GM21526 (cell line): ENCODE data around the gene ZDHHC18.
"Not testable (repeated sequence)": the region's sequence is repeated elsewhere in the genome, so short reads cannot be mapped to it uniquely, and the experiment has no call there.

ENCODE experiments used
- ATAC-seq: cut with Tn5 transposase; IDR thresholded peaks from one replicate; pipeline ENCODE4 v1.9.1; 2021; ENCODE audit warnings: moderate library complexity; ENCODE audit not compliant: unreplicated experiment, low FRiP score

The ZDHHC18 gene

DNA sequence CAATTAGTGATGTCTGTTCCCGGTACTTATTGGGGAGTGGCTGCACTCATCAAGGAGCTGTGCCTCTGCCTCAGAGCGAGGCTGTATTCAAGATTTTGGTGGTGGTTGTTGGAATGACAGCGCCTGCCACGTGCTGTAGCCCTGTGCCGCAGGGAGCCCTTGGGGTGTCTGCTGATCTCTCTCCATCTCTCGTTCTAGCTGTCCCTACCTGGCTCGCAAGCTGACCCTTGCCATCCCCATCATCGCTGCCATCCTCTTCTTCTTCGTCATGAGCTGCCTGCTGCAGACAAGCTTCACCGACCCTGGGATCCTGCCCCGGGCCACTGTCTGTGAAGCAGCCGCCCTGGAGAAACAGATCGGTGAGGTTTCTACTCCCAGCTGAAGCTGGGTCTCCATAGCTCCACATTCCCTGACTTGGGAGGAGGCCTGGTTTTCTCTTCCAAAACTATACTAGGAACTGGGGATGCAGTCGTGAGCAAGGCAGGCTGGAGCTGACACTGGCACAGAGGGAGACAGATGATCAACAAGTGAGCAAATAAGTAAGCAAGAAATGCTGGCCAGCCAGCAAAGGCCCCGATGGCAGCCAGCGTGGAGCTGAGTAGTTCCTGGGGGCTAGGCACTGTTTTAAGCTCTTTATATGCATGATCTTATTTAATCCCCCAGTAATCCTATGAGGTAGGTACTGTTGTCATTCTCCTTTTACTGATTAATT, 5.9 kb downstream of the ZDHHC18 start:
- no peak for ATAC-seq

DNA sequence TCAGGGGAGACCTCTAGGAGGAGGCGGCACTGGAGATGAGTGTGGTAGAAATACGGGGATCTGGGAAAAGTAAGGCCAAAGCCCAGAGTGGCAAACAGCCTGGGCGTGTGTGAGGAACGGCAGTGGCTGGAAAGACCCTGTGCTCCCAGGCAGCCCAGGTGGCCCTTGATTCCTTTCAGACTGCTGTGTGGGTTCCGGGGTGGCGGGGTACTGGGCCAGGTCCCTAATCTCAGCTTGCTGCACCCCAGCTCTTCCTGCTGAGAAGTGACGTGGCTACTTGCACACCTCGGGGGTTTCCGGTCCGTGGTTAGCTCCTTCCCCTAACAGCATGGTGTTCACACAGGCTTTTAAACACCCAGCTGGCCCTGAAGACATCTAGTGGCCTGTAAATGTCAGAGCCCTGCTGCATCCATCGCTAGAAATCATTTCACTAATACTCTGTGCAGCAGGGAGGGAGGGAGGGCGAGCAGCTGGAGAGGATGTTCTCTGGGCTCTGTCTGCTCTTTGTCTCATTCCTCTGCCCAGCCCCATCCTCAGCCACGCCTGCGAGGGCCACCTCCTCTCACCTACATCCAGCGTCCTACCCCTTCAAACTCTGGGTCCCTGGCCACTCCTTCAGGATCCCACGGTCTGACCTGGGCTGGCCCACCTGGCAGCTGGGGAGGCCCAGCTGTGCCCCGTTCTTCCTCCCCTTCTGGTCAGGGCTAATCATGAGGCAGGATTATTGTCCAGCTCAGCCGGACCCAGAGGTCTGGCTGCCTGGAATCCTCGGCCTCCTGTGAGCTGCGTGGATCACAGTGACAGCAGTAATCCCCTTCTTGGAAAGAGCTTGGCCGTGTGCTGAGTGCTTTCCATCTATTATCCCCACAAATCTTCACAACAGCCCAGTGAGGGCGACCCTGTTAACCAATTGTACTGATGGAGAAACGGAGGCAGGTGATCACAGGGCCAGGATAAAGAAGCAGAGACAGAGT, 7.2 kb downstream of the ZDHHC18 start:
- peak; percentile 55 for ATAC-seq

DNA sequence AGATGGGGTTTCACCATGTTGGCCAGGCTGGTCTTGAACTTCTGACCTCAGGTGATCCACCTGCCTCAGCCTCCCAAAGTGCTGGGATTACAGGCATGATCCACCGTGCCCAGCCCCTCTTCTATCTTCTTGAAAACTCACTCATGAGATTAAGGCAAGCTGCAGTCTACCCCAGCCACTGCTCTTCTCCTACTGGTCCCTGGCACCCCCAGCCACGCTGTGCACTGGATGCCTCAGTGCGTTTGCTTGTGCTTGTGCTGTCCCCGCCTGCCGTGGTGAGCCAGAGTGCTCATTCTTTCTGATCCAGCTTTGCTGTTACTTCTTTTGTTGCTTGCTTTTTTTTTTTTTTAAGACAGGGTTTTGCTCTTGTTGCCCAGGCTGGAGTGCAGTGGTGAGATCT, 11.2 kb downstream of the ZDHHC18 start:
- ATAC-seq = not testable (repeated sequence)

DNA sequence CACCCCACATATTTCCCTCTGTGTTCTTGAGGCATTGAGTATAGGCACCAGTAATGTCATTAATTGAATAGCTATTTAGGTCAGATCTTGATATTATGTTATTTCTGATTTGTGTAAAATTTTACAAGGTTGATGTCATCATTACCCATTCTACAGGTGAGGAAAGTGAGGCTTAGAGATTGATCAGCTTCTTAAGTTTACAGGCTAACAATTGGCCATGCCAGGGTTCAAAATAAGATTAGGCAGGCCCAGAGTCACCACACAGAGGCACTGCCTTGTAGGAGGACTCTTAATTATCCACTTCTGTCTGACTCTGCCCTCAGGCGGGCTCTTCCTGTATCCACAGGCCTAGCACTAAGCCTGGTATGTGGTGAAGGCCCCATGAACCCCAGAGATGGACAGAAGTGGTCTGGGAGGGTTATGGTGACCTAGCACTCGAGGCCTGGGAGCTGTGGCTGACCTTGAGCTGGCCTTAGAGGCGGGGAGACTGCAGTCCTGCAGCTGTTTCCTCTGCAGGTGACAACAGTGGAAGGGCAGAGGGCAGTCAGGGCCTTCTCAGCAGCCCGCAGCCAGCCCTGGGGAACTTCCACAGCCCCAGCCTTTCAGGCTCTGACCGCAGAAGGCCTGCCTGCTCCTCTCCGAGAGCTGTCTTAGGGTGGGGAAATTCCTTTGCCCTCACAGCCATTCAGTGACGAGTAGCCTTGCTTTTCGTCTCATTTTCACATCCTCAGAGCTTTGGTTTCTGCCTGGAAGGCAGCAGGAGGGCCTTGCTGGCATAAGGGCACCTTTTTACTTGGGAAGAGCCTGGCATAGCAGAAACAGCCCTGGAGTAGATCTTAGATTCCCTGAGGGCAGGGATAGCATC, 12.2 kb downstream of the ZDHHC18 start:
- no peak for ATAC-seq

DNA sequence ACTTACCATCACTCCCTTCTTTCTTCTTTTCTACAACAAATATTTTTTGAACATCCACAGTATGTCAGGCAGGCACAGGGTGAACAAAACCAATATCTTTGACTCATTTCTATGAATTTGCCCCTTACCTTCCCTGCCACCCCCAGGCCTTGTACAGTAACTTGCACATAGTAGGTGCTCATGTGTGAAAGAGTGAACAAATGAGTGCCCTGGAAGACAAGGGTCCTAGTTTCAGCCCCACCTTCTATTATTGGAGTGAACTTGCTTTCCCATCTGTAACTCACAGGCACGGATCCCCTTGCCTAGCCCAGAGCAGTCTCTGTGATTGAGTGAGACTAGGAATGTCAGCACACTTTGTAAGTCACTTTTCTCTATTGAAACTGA, 12.8 kb downstream of the ZDHHC18 start:
- no peak for ATAC-seq

DNA sequence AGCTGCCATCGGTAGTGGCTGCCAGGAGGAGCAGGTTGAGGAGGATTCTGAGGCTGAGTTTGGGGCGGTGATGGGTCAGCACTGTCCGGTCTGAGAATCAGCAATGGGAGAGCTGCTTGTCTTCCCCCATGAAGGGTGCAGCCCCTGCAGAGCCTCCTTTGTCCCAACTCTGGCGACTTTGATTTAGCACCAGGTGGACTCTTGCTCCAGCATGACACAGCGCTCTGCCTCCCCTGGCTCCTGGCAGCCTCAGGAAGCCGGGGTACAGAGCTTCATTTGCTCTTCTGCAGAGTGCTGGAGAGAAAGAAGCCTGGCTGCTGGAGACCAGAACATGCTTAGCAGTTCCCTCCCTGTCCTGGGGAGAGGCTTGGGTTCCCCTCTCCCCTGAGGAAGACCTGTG, 13.3 kb downstream of the ZDHHC18 start:
- no peak for ATAC-seq

DNA sequence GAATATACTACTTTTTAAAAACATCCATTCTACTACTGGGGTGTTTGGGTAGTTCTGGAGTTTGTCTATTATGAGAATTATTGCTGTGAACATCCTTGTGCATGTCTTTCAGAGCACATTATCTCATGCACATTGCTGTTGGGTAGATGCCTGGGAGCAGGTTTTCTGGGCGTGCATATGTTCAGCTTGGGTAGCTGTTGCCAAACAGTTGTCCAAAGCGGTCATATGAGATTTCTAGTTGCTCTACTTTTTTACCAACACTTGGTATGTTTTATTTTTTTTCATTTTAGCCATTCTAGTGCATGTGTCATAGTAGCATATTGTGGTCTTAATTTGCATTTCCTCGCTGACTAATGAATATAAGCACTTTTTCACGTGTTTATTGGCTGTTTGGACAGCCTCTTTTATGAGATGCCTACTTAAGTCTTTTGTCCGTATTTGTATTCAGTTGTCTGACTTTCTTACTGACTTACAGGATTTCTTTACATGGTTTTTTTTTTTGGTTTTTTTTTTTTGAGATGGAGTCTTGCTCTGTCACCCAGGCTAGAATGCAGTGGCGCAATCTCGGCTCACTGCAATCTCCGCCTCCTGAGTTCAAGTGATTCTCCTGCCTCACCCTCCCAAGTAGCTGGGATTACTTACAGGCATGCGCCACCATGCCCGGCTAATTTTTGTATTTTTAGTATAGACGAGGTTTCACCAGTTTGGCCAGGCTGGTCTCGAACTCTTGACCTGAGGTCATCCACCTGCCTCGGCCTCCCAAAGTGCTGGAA, 18.1 kb downstream of the ZDHHC18 start:
- ATAC-seq = no peak

DNA sequence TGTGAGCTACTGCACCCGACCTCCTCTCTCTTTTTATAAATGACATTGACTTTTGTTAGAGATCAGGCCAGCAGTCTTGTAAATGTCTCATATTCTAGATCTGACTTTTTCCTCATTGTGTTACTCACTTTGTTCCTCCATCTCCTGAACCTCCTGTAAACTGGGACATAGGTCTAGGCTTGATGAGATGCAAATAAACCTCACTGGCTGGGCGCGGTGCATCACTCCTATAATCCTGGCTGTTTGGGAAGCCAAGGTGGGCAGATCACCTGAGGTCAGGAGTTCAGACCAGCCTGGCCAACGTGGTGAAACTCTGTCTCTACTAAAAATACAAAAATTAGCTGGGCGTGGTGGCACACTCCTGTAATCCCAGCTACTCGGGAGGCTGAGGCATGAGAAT, 21.3 kb downstream of the ZDHHC18 start:
- not testable (repeated sequence) for ATAC-seq

DNA sequence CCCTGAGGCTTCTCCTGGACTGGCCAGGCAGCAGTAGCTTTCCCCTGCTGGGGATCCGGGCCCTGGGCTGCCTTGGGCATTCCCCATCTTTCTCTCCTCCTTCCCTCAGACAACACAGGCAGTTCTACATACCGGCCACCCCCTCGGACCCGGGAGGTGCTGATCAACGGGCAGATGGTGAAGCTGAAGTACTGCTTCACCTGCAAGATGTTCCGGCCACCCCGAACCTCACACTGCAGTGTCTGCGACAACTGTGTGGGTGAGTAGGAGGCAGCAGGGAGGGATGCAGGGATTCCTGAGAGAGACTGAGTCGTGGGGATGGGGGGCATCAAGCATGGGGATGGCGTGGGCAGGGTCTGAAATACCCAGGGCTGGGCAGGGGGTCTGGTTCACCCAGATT, 22.0 kb downstream of the ZDHHC18 start:
- no peak for ATAC-seq

DNA sequence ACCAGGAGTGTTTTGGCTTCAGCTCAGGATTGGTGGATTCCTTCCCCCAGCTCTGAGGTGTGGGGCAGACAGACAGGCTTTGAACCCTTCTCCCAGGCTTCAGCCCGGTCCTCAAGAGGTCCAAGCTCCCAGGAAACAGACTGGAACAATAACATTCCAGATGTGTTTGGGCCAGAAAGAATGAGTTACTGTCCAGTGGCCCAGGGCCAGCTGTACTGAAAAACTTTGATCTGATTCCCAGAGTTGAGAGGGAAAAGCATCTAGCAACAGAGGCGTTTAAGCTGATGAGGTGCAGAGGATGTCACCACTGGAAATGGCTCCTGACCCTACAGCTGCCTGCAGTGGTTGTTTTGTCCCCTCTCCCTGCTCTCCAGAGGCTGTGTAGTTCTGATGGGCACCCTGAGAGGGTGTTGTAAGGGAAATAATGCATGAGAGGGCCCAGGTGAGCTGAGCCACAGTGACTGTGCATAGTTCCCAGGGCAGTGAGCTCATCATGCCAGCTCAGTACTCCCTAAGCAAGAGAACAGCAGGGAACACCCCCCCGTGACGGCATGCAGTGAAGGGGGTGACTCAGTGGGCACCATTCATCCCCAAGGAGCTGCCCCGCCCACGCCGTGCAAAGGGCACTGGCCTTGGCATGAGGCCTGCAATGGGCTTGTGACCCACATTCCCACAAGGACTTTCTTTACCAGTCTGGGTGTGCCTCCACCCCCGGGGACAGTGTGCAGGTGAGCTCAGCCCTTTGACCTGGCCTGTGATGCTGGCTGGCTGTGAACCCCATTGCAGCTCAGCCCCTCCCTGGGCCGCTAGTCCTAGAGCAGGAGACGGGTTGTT, 22.7 kb downstream of the ZDHHC18 start:
- ATAC-seq = no peak

DNA sequence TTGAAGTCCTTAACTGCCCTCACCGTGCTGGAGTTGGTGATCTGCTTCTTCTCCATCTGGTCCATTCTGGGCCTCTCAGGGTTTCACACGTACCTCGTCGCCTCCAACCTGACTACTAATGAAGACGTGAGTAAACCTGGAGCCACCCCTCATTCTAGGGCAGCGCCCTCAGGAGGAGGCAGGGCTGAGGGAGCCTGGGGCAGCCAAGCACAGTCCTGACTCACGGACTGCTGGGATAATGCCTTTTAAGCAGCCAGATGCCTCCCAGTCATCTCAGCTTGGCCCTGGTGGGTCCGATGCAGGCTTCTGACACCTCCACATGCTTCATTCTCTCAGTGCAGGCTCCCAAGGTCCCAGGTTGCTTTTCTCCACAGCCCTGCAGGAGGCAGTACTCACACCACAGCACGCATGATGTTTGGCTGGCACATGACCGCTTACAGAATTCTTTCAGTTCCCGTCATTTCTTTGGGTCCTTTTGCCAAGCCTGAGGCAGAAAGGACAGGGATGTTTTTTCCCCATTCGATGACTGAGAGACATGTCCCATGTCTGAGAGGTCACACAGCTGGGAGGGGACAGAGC, 24.7 kb downstream of the ZDHHC18 start:
- ATAC-seq = no peak

DNA sequence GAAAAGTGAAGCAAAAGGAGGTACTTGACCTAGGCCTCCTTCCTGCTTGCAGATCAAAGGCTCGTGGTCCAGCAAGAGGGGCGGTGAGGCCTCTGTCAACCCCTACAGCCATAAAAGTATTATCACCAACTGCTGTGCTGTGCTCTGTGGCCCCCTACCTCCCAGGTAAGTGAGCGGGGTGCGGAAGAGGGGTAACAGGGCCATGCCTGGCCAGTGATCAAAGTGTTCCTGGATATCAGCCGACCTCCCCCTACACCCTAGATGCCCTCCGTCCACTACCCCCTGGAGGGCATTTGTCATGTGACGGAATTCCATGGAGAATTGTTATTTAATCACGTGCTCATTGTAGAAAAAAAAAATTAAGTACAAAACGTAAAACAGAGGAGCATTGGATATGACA, 26.2 kb downstream of the ZDHHC18 start:
- ATAC-seq = no peak

DNA sequence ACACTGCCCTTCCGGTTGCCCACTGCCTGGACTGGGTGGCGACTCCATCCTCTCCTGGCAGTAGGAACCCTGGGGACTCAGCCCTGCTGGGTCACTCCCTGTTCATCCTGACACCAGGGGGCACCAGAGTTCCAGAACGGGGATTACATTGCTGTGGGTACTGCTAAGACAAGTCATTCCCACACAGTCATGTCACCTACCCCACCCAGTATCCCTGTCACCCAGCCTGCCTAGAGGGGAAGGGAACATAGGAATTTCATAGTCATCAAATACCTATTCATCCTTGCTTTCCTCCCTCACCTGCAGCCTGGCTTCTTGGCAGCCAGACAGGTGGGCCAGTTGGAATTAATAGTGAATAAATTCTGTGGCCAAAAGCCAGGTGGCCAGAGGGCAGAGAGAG, 26.7 kb downstream of the ZDHHC18 start:
- no peak for ATAC-seq

DNA sequence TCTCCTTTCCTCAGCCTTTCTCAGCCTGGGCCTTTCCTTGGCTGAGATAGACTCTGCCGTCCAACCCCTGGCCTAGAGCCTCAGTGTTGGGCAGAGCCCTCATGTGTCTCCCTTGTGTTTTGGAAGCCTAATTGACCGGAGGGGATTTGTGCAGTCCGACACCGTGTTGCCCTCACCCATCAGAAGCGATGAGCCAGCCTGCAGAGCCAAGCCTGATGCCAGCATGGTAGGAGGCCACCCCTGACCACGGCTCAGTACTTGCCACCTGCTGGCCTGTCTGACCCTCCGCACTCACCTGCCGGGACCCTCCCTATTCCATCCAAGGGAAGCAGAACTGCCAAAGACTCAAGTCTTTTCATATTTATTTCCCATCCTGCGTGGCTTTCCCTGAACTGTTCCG, 27.1 kb downstream of the ZDHHC18 start:
- no peak for ATAC-seq

DNA sequence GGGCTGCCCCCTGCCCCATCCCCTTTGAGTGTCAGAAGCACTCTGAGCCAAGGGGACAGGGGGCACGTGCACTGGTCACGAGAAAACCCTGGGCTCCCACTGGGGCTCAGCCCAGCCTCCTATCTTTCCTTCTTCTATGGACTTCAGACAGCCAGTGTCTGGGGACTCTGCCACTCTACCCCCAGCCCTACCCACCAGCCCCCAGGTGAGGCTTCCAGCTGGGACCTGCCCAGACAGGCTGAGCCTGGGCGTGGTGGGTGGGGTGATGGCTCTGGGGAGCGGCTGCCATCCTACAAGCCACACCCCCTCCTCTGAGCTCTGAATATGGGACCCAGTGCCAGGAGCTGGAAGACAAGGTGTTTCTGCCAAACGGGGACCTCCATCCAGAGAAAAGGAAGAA, 28.4 kb downstream of the ZDHHC18 start:
- ATAC-seq = no peak

DNA sequence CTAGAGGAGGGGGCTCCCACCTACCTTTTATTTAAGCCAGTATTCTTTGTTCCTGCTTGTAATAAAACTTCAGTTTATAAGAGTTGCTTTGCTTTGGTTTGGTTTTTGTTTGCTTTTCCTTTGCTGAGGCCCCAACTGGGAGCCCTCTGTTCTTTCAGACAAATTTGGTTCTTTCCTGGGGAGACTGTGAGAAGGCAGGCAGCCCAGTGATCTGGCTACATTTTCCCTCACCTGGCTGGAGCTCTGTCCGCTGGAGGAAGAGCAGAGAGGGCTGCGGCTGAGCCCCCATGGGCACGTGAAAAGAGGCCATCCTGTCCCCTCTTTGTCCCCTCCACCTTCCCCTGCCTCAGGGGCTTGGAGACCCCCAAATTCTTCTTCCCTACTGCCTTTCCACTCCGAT, 29.1 kb downstream of the ZDHHC18 start:
- ATAC-seq = no peak

DNA sequence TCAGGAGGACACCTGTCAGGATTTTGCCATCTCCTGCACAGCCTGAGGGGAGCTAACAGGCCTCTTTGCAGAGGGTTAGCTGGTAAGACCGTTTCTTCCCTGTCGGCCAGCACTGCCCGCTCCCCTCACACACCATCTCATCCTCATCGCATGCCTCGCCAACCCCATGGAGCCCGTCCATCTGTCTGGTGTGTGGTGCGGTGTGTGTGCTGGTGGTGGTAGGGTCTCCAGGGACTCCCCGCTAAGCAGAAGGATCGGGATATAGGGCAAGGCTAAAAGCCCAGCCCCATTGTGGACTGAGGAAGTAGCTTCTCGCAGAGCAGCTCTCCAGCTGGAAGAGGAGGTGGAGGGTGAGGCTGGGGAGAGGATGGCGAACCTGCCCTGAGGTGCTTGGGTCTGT, 29.7 kb downstream of the ZDHHC18 start:
- ATAC-seq = no peak

DNA sequence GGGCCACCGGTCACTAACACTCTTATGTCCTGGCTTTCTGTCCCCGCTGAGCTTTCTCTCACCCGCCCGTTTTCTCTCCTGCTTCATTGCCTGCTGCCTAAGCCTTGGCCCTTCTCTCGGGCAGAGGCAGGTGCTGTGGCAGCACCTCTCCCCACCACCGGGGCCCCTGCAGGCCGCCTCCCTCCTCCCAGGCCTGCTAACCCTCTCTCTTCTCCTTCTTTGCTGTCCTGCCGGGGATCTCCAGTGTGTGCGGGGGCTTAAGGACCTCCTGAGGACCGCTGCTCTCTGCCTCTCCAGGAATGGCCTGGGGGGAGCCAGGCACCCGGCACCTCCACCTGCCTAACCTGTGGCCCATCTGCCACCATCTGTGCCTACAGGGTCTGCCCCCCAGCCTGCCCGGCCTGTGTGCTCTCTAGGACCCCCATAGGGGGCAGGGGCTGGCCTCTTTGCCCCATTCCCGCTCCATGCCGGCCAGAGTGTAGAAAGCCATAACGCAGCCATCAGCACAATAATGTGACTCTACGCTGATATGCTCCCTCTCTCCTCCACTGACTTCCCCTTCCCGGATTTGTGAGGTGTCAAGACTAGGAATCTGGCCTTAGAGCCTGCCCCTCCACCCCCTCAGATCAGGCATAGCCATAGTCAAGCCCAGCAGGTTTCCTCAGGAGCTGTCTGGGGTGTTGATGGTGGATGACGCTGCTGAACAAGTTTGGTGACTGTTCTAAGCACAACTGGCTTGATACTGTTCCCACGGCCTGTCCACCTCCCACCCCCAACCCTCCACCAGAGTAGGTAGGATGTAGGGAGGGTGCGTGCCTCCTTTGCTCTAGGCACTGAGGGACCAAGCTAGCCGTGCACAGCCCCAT, 30.3 kb downstream of the ZDHHC18 start:
- ATAC-seq = no peak
